Liver (tissue), 9 donors: ENCODE measurements around the gene TOMM70. TPM values are rescaled to one million over a fixed set of nuclear protein-coding genes. Genes with fewer than 3 reads are reported as not detected.

ENCODE experiments used
- DNase-seq: peaks from one replicate; pipeline ENCODE4 v3.0.0-alpha.2; 2017; ENCODE audit warnings: low spot score
- H3K27ac ChIP-seq, 2 donors: one replicate each; pipeline ENCODE4 v1.7.0; 2013; ENCODE audit warnings: inconsistent platforms in 2 of 2, low read length in 2 of 2, control low read depth in 1 of 2, low read depth in 1 of 2, mild to moderate bottlenecking in 1 of 2
- H3K27me3 ChIP-seq, 4 donors: one replicate each; pipeline versions ENCODE4 v1.6.1 to v1.7.0; 2013; ENCODE audit warnings: low read length in 3 of 4, inconsistent platforms in 1 of 4, mild to moderate bottlenecking in 1 of 4, moderate library complexity in 1 of 4; ENCODE audit not compliant: control insufficient read depth in 4 of 4, insufficient read depth in 4 of 4
- H3K36me3 ChIP-seq, 4 donors: one replicate each; pipeline versions ENCODE4 v1.6.1 to v1.7.0; 2013; ENCODE audit warnings: low read length in 3 of 4, mild to moderate bottlenecking in 3 of 4, low read depth in 1 of 4, moderate library complexity in 1 of 4; ENCODE audit not compliant: control insufficient read depth in 4 of 4, insufficient read depth in 3 of 4
- H3K4me1 ChIP-seq, 4 donors: one replicate each; pipeline versions ENCODE4 v1.6.1 to v1.7.0; 2013; ENCODE audit warnings: low read length in 3 of 4, mild to moderate bottlenecking in 3 of 4, moderate library complexity in 1 of 4; ENCODE audit not compliant: control insufficient read depth in 4 of 4, insufficient read depth in 4 of 4
- H3K4me3 ChIP-seq, 3 donors: one replicate each; pipeline versions ENCODE4 v1.6.1 to v1.7.0; 2013; ENCODE audit warnings: low read length in 3 of 3, control low read depth in 1 of 3, low read depth in 1 of 3, mild to moderate bottlenecking in 1 of 3
- H3K9ac ChIP-seq, 2 donors: one replicate each; pipeline ENCODE4 v1.7.0; 2013; ENCODE audit warnings: low read length in 2 of 2, mild to moderate bottlenecking in 2 of 2, moderate library complexity in 2 of 2, control low read depth in 1 of 2, low read depth in 1 of 2
- H3K9me3 ChIP-seq, 4 donors: one replicate each; pipeline versions ENCODE4 v1.6.1 to v1.7.0; 2013; ENCODE audit warnings: low read length in 3 of 4; ENCODE audit not compliant: control insufficient read depth in 4 of 4
- EGR1 ChIP-seq, 2 donors: IDR thresholded peaks; 2 replicates each; pipeline ENCODE4 v1.6.1; 2016 to 2018; ENCODE audit warnings: antibody characterized with exemption in 2 of 2, low read depth in 2 of 2
- FOXA1 ChIP-seq: IDR thresholded peaks from 2 replicates; pipeline ENCODE4 v1.6.1; 2016; ENCODE audit warnings: antibody characterized with exemption
- FOXA2 ChIP-seq: IDR thresholded peaks from 2 replicates; pipeline ENCODE4 v1.6.1; 2016; ENCODE audit warnings: antibody characterized with exemption
- GABPA ChIP-seq, 2 donors: IDR thresholded peaks in 1 of 2; conservative IDR thresholded peaks in 1 of 2; 2 replicates each; pipeline ENCODE4 v1.6.1; 2016; ENCODE audit warnings: antibody characterized with exemption in 2 of 2, mild to moderate bottlenecking in 1 of 2, moderate library complexity in 1 of 2
- HNF4A ChIP-seq, 2 donors: conservative IDR thresholded peaks; 2 replicates each; pipeline ENCODE4 v1.6.1; 2016; ENCODE audit warnings: antibody characterized with exemption in 2 of 2, mild to moderate bottlenecking in 2 of 2
- HNF4G ChIP-seq: IDR thresholded peaks from 2 replicates; pipeline ENCODE4 v1.6.1; 2016; ENCODE audit warnings: antibody characterized with exemption
- JUND ChIP-seq, 2 donors: IDR thresholded peaks; 2 replicates each; pipeline ENCODE4 v1.6.1; 2016; ENCODE audit warnings: antibody characterized with exemption in 2 of 2
- MAX ChIP-seq: IDR thresholded peaks from 2 replicates; pipeline ENCODE4 v1.6.1; 2016; ENCODE audit warnings: antibody characterized with exemption
- NR2F2 ChIP-seq: IDR thresholded peaks from 2 replicates; pipeline ENCODE4 v1.6.1; 2016; ENCODE audit warnings: antibody characterized with exemption
- RAD21 ChIP-seq, 2 donors: IDR thresholded peaks; 2 replicates each; pipeline ENCODE4 v1.6.1; 2016; ENCODE audit warnings: antibody characterized with exemption in 2 of 2, mild to moderate bottlenecking in 2 of 2
- RXRA ChIP-seq, 2 donors: IDR thresholded peaks; 2 replicates each; pipeline ENCODE4 v1.6.1; 2017 to 2018; ENCODE audit warnings: antibody characterized with exemption in 2 of 2, mild to moderate bottlenecking in 1 of 2
- SP1 ChIP-seq: IDR thresholded peaks from 2 replicates; pipeline ENCODE4 v1.6.1; 2018; ENCODE audit warnings: antibody characterized with exemption, mild to moderate bottlenecking
- TAF1 ChIP-seq: conservative IDR thresholded peaks from 2 replicates; pipeline ENCODE4 v1.6.1; 2016; ENCODE audit warnings: antibody characterized with exemption, mild to moderate bottlenecking
- YY1 ChIP-seq: IDR thresholded peaks from 2 replicates; pipeline ENCODE4 v1.6.1; 2016; ENCODE audit warnings: antibody characterized with exemption, mild to moderate bottlenecking
- ZBTB33 ChIP-seq: IDR thresholded peaks from 2 replicates; pipeline ENCODE4 v1.6.1; 2016; ENCODE audit warnings: antibody characterized with exemption
- WGBS: extraction: QIAGEN DNeasy Blood & Tissue Kit; methylation state at CpG from one replicate; pipeline ENCODE4 v1.1.7; 2013; 5-methylcytosine and 5-hydroxymethylcytosine counted together
- polyA plus RNA-seq, 2 donors: library from polyadenylated mRNA; stranded (reverse) in 1 of 2; unstranded in 1 of 2; fragments of 200-250 nt in 1 of 2; fragments of >200 nt in 1 of 2; fragmentation: Nextera tagmentation in 1 of 2; extraction: Ambion mirVana in 1 of 2; gene quantifications; one replicate each; pipeline versions ENCODE4 v1.2.1 to v1.2.3, GENCODE V29; 2013 to 2015
- total RNA-seq, 2 donors: library from RNA; depleted of rRNA; stranded (reverse); fragments of >200 nt; gene quantifications; one replicate each; pipeline ENCODE4 v1.2.3, GENCODE V29; 2014
- TF ChIP-seq, protein P1 (sequence below): IDR thresholded peaks from 2 replicates; pipeline ENCODE4 v1.6.1; 2016; ENCODE audit warnings: antibody characterized with exemption
- TF ChIP-seq, protein P2 (sequence below): IDR thresholded peaks from 2 replicates; pipeline ENCODE4 v1.6.1; 2016; ENCODE audit warnings: antibody characterized with exemption, mild to moderate bottlenecking
- TF ChIP-seq, protein P3 (sequence below): fragments of 150-350 bp; IDR thresholded peaks from 2 replicates; pipeline ENCODE4 v1.5.1; 2017; ENCODE audit warnings: improper control_type of control experiment, low read depth, low read length; ENCODE audit not compliant: missing input control
- donor health status: healthy.
- donor health status: healthy.
- donor health status: healthy.
- donor health status: healthy.
- donor health status: healthy.

Gene TOMM70
- total and polyA plus RNA-seq, 4 donors: 16.7 to 55.8 (median 32.6) TPM

DNA sequence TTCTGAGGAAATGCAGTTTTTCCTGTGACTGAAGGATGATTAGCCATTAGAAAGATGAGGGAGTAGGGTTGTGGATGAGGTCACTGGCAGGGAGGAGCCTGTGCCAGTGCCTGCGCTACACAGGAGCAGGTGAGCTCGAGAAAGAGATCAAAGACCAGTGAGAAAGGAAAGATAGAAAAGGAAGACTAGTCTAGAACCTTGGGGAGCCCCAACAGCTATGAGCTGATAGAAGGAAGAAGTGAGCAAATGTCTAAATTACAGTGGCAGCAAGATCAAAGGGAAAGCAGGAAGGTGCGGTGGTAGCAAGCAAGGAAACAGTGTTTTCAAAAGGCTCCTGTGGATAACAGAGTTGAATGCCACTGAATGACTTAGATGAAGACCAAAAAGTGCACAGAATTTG lies 40.0 kb upstream of the TOMM70 start:
- Histone ChIP-seq H3K4me1 (no peaks in the 10 kb centered on the region), H3K9me3 (no peaks in the 10 kb centered on the region), H3K36me3 (no peaks in the 10 kb centered on the region), H3K9ac (no peak overlapping the region), H3K27ac (no peak overlapping the region), H3K27me3 (no peaks in the 10 kb centered on the region), H3K4me3 (no peak overlapping the region)
- TF ChIP-seq EGR1 (IDR thresholded peaks at IDR 0.05; ENCODE audit: low read depth in 2 of 2): no peak
- DNase-seq: no peak
- 88% methylated on average over 3 of the region's 3 CpGs for WGBS

DNA sequence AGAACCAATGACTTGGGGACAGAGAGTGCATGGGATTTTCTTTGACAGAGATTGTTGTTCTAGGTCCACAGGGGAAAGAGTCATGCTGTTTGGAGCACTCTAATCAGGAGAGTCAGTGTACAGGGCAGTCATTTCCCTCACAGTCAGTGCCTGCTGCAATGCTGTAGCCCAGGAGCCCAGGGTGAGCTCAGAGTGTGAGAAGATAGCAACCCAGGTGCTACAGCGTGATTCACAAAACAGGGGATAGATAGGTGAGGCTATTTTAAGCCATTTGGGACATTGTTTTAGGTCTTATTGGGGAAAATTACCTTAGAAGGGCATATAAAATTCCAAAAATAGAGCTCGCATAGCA lies 37.7 kb upstream of the TOMM70 start:
- Histone ChIP-seq H3K4me3 (no peak overlapping the region), H3K9me3 (no peaks in the 10 kb centered on the region), H3K9ac (no peak overlapping the region), H3K27me3 (no peaks in the 10 kb centered on the region), H3K4me1 (no peaks in the 10 kb centered on the region), H3K36me3 (no peaks in the 10 kb centered on the region), H3K27ac (no peak overlapping the region)
- WGBS: 97% methylated on average over 2 of the region's 2 CpGs
- no peak for DNase-seq
- TF ChIP-seq RAD21 (IDR thresholded peaks at IDR 0.05): no peak
- no peak for TF ChIP-seq SP1
- TF ChIP-seq, protein P1, sequence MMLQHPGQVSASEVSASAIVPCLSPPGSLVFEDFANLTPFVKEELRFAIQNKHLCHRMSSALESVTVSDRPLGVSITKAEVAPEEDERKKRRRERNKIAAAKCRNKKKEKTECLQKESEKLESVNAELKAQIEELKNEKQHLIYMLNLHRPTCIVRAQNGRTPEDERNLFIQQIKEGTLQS: no peak
- no peak for TF ChIP-seq HNF4G
- TF ChIP-seq, protein P2, sequence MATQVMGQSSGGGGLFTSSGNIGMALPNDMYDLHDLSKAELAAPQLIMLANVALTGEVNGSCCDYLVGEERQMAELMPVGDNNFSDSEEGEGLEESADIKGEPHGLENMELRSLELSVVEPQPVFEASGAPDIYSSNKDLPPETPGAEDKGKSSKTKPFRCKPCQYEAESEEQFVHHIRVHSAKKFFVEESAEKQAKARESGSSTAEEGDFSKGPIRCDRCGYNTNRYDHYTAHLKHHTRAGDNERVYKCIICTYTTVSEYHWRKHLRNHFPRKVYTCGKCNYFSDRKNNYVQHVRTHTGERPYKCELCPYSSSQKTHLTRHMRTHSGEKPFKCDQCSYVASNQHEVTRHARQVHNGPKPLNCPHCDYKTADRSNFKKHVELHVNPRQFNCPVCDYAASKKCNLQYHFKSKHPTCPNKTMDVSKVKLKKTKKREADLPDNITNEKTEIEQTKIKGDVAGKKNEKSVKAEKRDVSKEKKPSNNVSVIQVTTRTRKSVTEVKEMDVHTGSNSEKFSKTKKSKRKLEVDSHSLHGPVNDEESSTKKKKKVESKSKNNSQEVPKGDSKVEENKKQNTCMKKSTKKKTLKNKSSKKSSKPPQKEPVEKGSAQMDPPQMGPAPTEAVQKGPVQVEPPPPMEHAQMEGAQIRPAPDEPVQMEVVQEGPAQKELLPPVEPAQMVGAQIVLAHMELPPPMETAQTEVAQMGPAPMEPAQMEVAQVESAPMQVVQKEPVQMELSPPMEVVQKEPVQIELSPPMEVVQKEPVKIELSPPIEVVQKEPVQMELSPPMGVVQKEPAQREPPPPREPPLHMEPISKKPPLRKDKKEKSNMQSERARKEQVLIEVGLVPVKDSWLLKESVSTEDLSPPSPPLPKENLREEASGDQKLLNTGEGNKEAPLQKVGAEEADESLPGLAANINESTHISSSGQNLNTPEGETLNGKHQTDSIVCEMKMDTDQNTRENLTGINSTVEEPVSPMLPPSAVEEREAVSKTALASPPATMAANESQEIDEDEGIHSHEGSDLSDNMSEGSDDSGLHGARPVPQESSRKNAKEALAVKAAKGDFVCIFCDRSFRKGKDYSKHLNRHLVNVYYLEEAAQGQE: no peak
- TF ChIP-seq, protein P3, sequence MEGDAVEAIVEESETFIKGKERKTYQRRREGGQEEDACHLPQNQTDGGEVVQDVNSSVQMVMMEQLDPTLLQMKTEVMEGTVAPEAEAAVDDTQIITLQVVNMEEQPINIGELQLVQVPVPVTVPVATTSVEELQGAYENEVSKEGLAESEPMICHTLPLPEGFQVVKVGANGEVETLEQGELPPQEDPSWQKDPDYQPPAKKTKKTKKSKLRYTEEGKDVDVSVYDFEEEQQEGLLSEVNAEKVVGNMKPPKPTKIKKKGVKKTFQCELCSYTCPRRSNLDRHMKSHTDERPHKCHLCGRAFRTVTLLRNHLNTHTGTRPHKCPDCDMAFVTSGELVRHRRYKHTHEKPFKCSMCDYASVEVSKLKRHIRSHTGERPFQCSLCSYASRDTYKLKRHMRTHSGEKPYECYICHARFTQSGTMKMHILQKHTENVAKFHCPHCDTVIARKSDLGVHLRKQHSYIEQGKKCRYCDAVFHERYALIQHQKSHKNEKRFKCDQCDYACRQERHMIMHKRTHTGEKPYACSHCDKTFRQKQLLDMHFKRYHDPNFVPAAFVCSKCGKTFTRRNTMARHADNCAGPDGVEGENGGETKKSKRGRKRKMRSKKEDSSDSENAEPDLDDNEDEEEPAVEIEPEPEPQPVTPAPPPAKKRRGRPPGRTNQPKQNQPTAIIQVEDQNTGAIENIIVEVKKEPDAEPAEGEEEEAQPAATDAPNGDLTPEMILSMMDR: no peak
- no peak for TF ChIP-seq TAF1
- no peak for TF ChIP-seq FOXA1
- TF ChIP-seq RXRA (IDR thresholded peaks at IDR 0.05): no peak
- no peak for TF ChIP-seq HNF4A (conservative IDR thresholded peaks at IDR 0.05)
- no peak for TF ChIP-seq ZBTB33
- TF ChIP-seq NR2F2: no peak
- TF ChIP-seq JUND (IDR thresholded peaks at IDR 0.05): no peak
- TF ChIP-seq MAX: no peak
- TF ChIP-seq FOXA2: no peak
- TF ChIP-seq YY1: no peak
- TF ChIP-seq GABPA (IDR thresholded peaks at IDR 0.05 in 1 of 2, conservative IDR thresholded peaks at IDR 0.05 in 1 of 2): no peak
- no peak for TF ChIP-seq EGR1 (IDR thresholded peaks at IDR 0.05; ENCODE audit: low read depth in 2 of 2)
